ENCODE results near the gene ZNF341. TPM values are rescaled to one million over a fixed set of nuclear protein-coding genes. Genes with fewer than 3 reads are reported as not detected.

Gene ZNF341
- total and polyA plus RNA-seq, 2 of the 8 experiments (the other 6 are each of a cell fraction or from before 2014, with no cell fraction given) = 5.8 to 6.4 TPM

DNA sequence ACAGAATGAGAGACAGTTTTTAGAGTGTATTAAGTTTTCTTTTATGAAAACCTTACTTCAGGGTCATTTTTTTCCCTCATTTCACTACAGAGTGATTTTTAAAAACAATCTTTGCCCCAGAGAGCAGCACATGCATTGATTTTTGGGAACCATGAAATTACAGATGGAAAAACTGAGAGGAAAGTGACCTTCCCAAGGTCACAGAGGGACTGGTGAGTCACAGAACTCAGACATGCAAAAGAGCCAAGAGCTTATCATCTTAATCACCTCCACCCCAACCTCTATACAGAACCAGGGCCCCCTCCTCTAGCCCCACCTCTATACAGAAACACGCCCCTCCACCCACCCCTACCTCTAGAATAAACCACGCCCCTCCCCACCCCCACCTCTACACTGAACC is 22.4 kb upstream of the ZNF341 start (continued):
- TF ChIP-seq, protein P1, sequence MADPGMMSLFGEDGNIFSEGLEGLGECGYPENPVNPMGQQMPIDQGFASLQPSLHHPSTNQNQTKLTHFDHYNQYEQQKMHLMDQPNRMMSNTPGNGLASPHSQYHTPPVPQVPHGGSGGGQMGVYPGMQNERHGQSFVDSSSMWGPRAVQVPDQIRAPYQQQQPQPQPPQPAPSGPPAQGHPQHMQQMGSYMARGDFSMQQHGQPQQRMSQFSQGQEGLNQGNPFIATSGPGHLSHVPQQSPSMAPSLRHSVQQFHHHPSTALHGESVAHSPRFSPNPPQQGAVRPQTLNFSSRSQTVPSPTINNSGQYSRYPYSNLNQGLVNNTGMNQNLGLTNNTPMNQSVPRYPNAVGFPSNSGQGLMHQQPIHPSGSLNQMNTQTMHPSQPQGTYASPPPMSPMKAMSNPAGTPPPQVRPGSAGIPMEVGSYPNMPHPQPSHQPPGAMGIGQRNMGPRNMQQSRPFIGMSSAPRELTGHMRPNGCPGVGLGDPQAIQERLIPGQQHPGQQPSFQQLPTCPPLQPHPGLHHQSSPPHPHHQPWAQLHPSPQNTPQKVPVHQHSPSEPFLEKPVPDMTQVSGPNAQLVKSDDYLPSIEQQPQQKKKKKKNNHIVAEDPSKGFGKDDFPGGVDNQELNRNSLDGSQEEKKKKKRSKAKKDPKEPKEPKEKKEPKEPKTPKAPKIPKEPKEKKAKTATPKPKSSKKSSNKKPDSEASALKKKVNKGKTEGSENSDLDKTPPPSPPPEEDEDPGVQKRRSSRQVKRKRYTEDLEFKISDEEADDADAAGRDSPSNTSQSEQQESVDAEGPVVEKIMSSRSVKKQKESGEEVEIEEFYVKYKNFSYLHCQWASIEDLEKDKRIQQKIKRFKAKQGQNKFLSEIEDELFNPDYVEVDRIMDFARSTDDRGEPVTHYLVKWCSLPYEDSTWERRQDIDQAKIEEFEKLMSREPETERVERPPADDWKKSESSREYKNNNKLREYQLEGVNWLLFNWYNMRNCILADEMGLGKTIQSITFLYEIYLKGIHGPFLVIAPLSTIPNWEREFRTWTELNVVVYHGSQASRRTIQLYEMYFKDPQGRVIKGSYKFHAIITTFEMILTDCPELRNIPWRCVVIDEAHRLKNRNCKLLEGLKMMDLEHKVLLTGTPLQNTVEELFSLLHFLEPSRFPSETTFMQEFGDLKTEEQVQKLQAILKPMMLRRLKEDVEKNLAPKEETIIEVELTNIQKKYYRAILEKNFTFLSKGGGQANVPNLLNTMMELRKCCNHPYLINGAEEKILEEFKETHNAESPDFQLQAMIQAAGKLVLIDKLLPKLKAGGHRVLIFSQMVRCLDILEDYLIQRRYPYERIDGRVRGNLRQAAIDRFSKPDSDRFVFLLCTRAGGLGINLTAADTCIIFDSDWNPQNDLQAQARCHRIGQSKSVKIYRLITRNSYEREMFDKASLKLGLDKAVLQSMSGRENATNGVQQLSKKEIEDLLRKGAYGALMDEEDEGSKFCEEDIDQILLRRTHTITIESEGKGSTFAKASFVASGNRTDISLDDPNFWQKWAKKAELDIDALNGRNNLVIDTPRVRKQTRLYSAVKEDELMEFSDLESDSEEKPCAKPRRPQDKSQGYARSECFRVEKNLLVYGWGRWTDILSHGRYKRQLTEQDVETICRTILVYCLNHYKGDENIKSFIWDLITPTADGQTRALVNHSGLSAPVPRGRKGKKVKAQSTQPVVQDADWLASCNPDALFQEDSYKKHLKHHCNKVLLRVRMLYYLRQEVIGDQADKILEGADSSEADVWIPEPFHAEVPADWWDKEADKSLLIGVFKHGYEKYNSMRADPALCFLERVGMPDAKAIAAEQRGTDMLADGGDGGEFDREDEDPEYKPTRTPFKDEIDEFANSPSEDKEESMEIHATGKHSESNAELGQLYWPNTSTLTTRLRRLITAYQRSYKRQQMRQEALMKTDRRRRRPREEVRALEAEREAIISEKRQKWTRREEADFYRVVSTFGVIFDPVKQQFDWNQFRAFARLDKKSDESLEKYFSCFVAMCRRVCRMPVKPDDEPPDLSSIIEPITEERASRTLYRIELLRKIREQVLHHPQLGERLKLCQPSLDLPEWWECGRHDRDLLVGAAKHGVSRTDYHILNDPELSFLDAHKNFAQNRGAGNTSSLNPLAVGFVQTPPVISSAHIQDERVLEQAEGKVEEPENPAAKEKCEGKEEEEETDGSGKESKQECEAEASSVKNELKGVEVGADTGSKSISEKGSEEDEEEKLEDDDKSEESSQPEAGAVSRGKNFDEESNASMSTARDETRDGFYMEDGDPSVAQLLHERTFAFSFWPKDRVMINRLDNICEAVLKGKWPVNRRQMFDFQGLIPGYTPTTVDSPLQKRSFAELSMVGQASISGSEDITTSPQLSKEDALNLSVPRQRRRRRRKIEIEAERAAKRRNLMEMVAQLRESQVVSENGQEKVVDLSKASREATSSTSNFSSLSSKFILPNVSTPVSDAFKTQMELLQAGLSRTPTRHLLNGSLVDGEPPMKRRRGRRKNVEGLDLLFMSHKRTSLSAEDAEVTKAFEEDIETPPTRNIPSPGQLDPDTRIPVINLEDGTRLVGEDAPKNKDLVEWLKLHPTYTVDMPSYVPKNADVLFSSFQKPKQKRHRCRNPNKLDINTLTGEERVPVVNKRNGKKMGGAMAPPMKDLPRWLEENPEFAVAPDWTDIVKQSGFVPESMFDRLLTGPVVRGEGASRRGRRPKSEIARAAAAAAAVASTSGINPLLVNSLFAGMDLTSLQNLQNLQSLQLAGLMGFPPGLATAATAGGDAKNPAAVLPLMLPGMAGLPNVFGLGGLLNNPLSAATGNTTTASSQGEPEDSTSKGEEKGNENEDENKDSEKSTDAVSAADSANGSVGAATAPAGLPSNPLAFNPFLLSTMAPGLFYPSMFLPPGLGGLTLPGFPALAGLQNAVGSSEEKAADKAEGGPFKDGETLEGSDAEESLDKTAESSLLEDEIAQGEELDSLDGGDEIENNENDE (IDR thresholded peaks at IDR 0.05; ENCODE audit: insufficient replicate concordance, low read length) = no peak
- no peak for TF ChIP-seq ASH2L (IDR thresholded peaks at IDR 0.05; ENCODE audit: low read length)

Data from H1 (cell line).